Osteoblast (primary cell): ENCODE data around the gene MAP3K15. TPM values are rescaled to one million over a fixed set of nuclear protein-coding genes. Genes with fewer than 3 reads are reported as not detected.

Source experiments
- DNase-seq: peaks from one replicate; pipeline ENCODE4 v3.0.0; 2011; ENCODE audit warnings: low spot score, mixed read lengths; ENCODE audit not compliant: insufficient read length; ENCODE audit errors: missing footprints
- H2AFZ ChIP-seq: 2 replicates; pipeline ENCODE4 v1.6.0; 2011; ENCODE audit warnings: mild to moderate bottlenecking, low read length
- H3K27ac ChIP-seq: 2 replicates; pipeline ENCODE4 v1.5.1; 2011; ENCODE audit warnings: mild to moderate bottlenecking, low read depth, low read length, moderate library complexity
- H3K27me3 ChIP-seq: 2 replicates; pipeline ENCODE4 v1.6.0; 2012; ENCODE audit warnings: mild to moderate bottlenecking, control low read depth, inconsistent platforms, low read length, moderate library complexity; ENCODE audit not compliant: insufficient read depth
- H3K36me3 ChIP-seq: 2 replicates; pipeline ENCODE4 v1.5.1; 2011; ENCODE audit warnings: mild to moderate bottlenecking, low read length, control low read depth, moderate library complexity; ENCODE audit not compliant: insufficient read depth
- H3K4me1 ChIP-seq: 2 replicates; pipeline ENCODE4 v1.5.1; 2011; ENCODE audit warnings: mild to moderate bottlenecking, low read length, control low read depth, moderate library complexity; ENCODE audit not compliant: insufficient read depth
- H3K4me2 ChIP-seq: 2 replicates; pipeline ENCODE4 v1.6.0; 2011; ENCODE audit warnings: mild to moderate bottlenecking, low read length; ENCODE audit not compliant: insufficient read depth
- H3K4me3 ChIP-seq: fragments of 200-600 bp; sonication (generic); 3 replicates; pipeline ENCODE4 v1.5.1; 2012; ENCODE audit warnings: mild to moderate bottlenecking, low read length, inconsistent platforms; ENCODE audit not compliant: insufficient read depth
- H3K79me2 ChIP-seq: 2 replicates; pipeline ENCODE4 v1.6.0; 2012; ENCODE audit warnings: mild to moderate bottlenecking, low read length, control low read depth, inconsistent platforms; ENCODE audit not compliant: insufficient read depth
- H3K9me3 ChIP-seq: 2 replicates; pipeline ENCODE4 v1.5.1; 2011; ENCODE audit warnings: low read depth, low read length, control low read depth
- H4K20me1 ChIP-seq: 2 replicates; pipeline ENCODE4 v1.6.0; 2012; ENCODE audit warnings: mild to moderate bottlenecking, low read length, control low read depth; ENCODE audit not compliant: insufficient read depth
- total RNA-seq: library from RNA; depleted of rRNA; stranded (reverse); fragments of >200 nt; gene quantifications from 2 replicates; pipeline ENCODE4 v1.2.3, GENCODE V29; 2012
- TF ChIP-seq, protein P1 (sequence below): IDR thresholded peaks from 2 replicates; pipeline ENCODE4 v1.5.1; 2011; ENCODE audit warnings: mild to moderate bottlenecking, low read depth, low read length, moderate library complexity; ENCODE audit errors: extremely low read depth

The MAP3K15 gene
- total RNA-seq, 1 donor = under 0.01 TPM

DNA sequence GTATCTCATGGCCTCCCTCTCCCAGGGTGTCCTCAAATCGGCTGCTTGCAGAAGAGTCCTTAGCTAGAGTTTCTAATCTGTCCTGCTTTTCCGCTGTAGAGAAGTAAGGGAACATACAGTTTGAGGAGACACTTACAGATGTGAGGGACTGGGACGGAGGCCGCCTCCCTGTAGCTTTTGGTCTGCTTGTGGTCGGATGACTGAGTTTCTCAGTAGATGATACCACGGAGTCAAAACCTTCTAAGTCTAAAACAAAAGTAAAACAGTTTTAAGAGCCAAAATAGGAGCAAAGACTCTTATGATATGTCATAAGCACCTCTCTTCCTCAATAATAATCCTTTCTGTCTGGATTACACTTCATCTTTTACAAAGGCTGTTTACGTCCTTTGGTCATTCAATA, 34.5 kb upstream of the MAP3K15 start:
- H3K4me1 ChIP-seq = no peaks in the 10 kb centered on the region
- no peak overlapping the region for H3K27ac ChIP-seq
- no peak overlapping the region for H2AFZ ChIP-seq
- H3K36me3 ChIP-seq = peaks cover 7% of the 10 kb centered on the region
- no peak overlapping the region for H3K4me2 ChIP-seq
- no peaks in the 10 kb centered on the region for H3K27me3 ChIP-seq
- no peak overlapping the region for H3K4me3 ChIP-seq
- TF ChIP-seq, protein P1, sequence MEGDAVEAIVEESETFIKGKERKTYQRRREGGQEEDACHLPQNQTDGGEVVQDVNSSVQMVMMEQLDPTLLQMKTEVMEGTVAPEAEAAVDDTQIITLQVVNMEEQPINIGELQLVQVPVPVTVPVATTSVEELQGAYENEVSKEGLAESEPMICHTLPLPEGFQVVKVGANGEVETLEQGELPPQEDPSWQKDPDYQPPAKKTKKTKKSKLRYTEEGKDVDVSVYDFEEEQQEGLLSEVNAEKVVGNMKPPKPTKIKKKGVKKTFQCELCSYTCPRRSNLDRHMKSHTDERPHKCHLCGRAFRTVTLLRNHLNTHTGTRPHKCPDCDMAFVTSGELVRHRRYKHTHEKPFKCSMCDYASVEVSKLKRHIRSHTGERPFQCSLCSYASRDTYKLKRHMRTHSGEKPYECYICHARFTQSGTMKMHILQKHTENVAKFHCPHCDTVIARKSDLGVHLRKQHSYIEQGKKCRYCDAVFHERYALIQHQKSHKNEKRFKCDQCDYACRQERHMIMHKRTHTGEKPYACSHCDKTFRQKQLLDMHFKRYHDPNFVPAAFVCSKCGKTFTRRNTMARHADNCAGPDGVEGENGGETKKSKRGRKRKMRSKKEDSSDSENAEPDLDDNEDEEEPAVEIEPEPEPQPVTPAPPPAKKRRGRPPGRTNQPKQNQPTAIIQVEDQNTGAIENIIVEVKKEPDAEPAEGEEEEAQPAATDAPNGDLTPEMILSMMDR = no peak
- no peaks in the 10 kb centered on the region for H4K20me1 ChIP-seq
- H3K79me2 ChIP-seq = no peaks in the 10 kb centered on the region
- no peaks in the 10 kb centered on the region for H3K9me3 ChIP-seq
- DNase-seq = no peak

DNA sequence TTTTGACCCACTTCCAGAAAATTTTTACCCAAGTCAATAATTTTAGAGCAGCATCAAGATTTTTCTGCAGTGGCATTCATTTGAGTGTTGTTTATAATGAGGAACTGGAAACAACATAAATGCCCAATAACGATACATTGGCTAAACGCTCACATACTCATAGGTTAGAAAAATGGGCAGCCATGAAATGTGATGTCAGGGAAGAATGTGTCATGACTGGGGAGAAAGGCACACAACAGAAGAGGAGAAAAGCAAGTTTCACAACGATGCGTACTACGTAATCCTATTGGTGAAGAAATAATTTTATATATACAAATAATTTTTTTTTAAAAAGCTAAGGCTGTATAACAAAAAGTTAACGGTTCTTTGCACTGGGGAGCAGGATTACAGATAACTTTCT, 33.6 kb upstream of the MAP3K15 start:
- Histone ChIP-seq H4K20me1 (no peaks in the 10 kb centered on the region), H3K4me3 (no peak overlapping the region), H3K4me1 (no peaks in the 10 kb centered on the region), H3K4me2 (no peak overlapping the region), H3K27ac (no peak overlapping the region), H2AFZ (no peak overlapping the region), H3K27me3 (no peaks in the 10 kb centered on the region), H3K36me3 (peaks cover 7% of the 10 kb centered on the region), H3K9me3 (no peaks in the 10 kb centered on the region), H3K79me2 (no peaks in the 10 kb centered on the region)
- DNase-seq = no peak
- TF ChIP-seq, protein P1 = no peak

DNA sequence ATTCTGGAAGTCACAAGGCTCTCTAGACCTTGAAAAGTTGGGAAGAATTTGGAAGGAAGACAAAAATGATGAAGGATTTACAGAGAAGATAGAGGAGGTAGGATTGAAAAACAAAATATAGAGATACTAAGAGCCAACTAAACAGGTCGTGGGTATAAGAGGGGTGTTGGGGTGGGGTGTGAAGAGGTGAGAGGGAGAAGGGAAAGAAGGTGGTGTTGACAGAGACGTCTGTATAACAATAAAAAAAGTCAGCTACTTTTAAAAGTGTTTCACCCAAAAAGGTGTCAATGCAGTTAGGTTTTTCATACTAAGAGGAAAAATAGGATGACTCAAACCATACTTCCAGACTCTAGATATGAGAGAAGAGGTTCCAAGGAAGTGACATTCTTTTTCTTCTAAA, 33.0 kb upstream of the MAP3K15 start:
- no peak for DNase-seq
- TF ChIP-seq, protein P1 = no peak
- no peaks in the 10 kb centered on the region for H3K27me3 ChIP-seq
- H3K36me3 ChIP-seq = peaks cover 7% of the 10 kb centered on the region
- no peak overlapping the region for H3K4me3 ChIP-seq
- no peak overlapping the region for H3K27ac ChIP-seq
- no peaks in the 10 kb centered on the region for H3K4me1 ChIP-seq
- no peak overlapping the region for H2AFZ ChIP-seq
- H3K4me2 ChIP-seq = no peak overlapping the region
- H3K9me3 ChIP-seq = no peaks in the 10 kb centered on the region
- no peaks in the 10 kb centered on the region for H3K79me2 ChIP-seq
- no peaks in the 10 kb centered on the region for H4K20me1 ChIP-seq

DNA sequence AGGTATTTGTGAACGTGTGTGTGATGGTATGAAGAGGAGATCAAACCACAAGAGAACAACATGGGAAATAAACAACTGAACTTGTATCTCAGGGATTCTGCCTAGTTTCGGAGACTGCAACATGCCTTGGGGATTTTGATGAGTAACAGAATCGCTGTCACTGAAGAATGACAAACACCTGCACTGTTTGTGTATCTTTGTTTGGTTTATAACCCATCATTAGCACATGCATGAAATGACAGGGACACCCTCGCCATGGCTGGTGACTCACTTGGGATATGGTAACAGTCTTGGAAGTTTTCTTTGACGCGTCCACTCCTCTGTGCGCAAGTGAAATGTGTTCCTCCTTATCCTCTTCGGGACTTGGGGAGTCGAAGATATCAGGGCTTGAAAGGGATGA, 30.3 kb upstream of the MAP3K15 start:
- Histone ChIP-seq H3K4me3 (no peak overlapping the region), H4K20me1 (no peaks in the 10 kb centered on the region), H2AFZ (no peak overlapping the region), H3K27ac (no peak overlapping the region), H3K36me3 (peaks cover 7% of the 10 kb centered on the region), H3K4me2 (no peak overlapping the region), H3K9me3 (no peaks in the 10 kb centered on the region), H3K79me2 (no peaks in the 10 kb centered on the region), H3K4me1 (no peaks in the 10 kb centered on the region), H3K27me3 (no peaks in the 10 kb centered on the region)
- no peak for DNase-seq
- TF ChIP-seq, protein P1 = no peak
